Cardiac fibroblast (primary cell): ENCODE measurements around the gene HDAC9.

Source experiments
- DNase-seq, 2 donors: peaks; one replicate each; pipeline versions ENCODE4 v3.0.0 to v3.0.0-alpha.2; 2010; ENCODE audit warnings: low read depth in 2 of 2
- H3K4me3 ChIP-seq, 2 donors: replicated peaks in 1 of 2; 1 replicate in 1 of 2; 2 replicates in 1 of 2; pipeline ENCODE4 v1.5.1; 2011; ENCODE audit warnings: low read depth in 2 of 2, low read length in 2 of 2, mild to moderate bottlenecking in 2 of 2, moderate library complexity in 1 of 2
- CTCF ChIP-seq: IDR thresholded peaks from one replicate; pipeline ENCODE4 v1.5.1; 2011; ENCODE audit warnings: low read depth, mild to moderate bottlenecking, low read length, inconsistent platforms

Gene HDAC9

GRCh38 chr7:18993933-18994668 lies 498.6 kb downstream of the HDAC9 start:
- no peak for DNase-seq
- TF ChIP-seq CTCF: no peak
- no peak overlapping the region for H3K4me3 ChIP-seq

GRCh38 chr7:18995270-18995671 lies 499.7 kb downstream of the HDAC9 start:
- TF ChIP-seq CTCF: no peak
- no peak for DNase-seq
- no peak overlapping the region for H3K4me3 ChIP-seq

GRCh38 chr7:18995811-18996426 lies 500.4 kb downstream of the HDAC9 start:
- H3K4me3 ChIP-seq: no peak overlapping the region
- no peak for DNase-seq
- TF ChIP-seq CTCF: no peak

GRCh38 chr7:18996583-18996982 lies 501.0 kb downstream of the HDAC9 start:
- no peak for TF ChIP-seq CTCF
- H3K4me3 ChIP-seq: no peak overlapping the region
- no peak for DNase-seq

GRCh38 chr7:18997477-18998150 lies 502.1 kb downstream of the HDAC9 start:
- DNase-seq: no peak
- H3K4me3 ChIP-seq: no peak overlapping the region
- no peak for TF ChIP-seq CTCF

- no peak for TF ChIP-seq CTCF
- no peak for DNase-seq
- no peak overlapping the region for H3K4me3 ChIP-seq
These were observed 504.9 kb downstream of the HDAC9 start for GRCh38 chr7:19000410-19000809.
